NCI-H2107 treated with DMSO at 0.1 percent for 48 hours (cell line): Measurements from ENCODE around the gene FOXR1.
"Not testable (repeated sequence)": the region's sequence is repeated elsewhere in the genome, so short reads cannot be mapped to it uniquely, and the experiment has no call there.

Experiments used
- DNase-seq: peaks from one replicate; lab custom pipeline; 2025; ENCODE audit not compliant: unreplicated experiment; lab: John Stamatoyannopoulos, UW

FOXR1 gene

GRCh38 chr11:118939953-118940598, 31.5 kb upstream of the FOXR1 start:
- DNase-seq = no peak

GRCh38 chr11:118947091-118947490, 24.5 kb upstream of the FOXR1 start:
- DNase-seq = no peak

GRCh38 chr11:118948000-118948399, 23.6 kb upstream of the FOXR1 start:
- no peak for DNase-seq

GRCh38 chr11:118953265-118953664, 18.3 kb upstream of the FOXR1 start:
- DNase-seq = no peak

GRCh38 chr11:118953976-118954375, 17.6 kb upstream of the FOXR1 start:
- DNase-seq = peak; percentile 43

- peak; percentile 63 for DNase-seq
These were observed 15.3 kb upstream of the FOXR1 start, which contains the start of gene UPK2 for GRCh38 chr11:118956094-118956846. Gene UPK2, plus strand, starts transcription at chr11:118956298. Its CDS starts 53 bp downstream, at chr11:118956351.

GRCh38 chr11:118956847-118957469, 14.6 kb upstream of the FOXR1 start:
- DNase-seq = no peak

- DNase-seq = no peak
These were observed 14.0 kb upstream of the FOXR1 start for GRCh38 chr11:118957549-118957948.

- no peak for DNase-seq
These were observed 13.6 kb upstream of the FOXR1 start for GRCh38 chr11:118957968-118958367.

GRCh38 chr11:118958577-118958976, 13.0 kb upstream of the FOXR1 start:
- no peak for DNase-seq

- no peak for DNase-seq
These were observed 10.4 kb upstream of the FOXR1 start for GRCh38 chr11:118961189-118961588.

GRCh38 chr11:118961591-118961990, 10.0 kb upstream of the FOXR1 start:
- no peak for DNase-seq

- not testable (repeated sequence) for DNase-seq
These were observed 2.1 kb upstream of the FOXR1 start for GRCh38 chr11:118969508-118969907.

GRCh38 chr11:118973985-118974384, 2.4 kb downstream of the FOXR1 start:
- no peak for DNase-seq

GRCh38 chr11:118975771-118976709, 4.5 kb downstream of the FOXR1 start:
- DNase-seq = no peak

GRCh38 chr11:118979434-118979833, 7.9 kb downstream of the FOXR1 start:
- DNase-seq = no peak

GRCh38 chr11:118980191-118980881, 8.8 kb downstream of the FOXR1 start:
- no peak for DNase-seq

- DNase-seq = not testable (repeated sequence)
These were observed 12.8 kb downstream of the FOXR1 start for GRCh38 chr11:118984337-118984736.

- DNase-seq = no peak
These were observed 13.3 kb downstream of the FOXR1 start for GRCh38 chr11:118984825-118985224.

GRCh38 chr11:118988280-118988679, 16.7 kb downstream of the FOXR1 start:
- peak; percentile 37 for DNase-seq
